HepG2 (cell line): ENCODE results near the gene PEX10. TPM values are rescaled to one million over a fixed set of nuclear protein-coding genes. Genes with fewer than 3 reads are reported as not detected.

ENCODE experiments used
- ATAC-seq: fragments of 200-7000 bp; cut with Tn5 transposase; 3 replicates; pipeline ENCODE4 v1.9.1; 2020; ENCODE audit warnings: mild to moderate bottlenecking, moderate library complexity
- BruUV-seq: library from RNA; stranded (reverse); fragments of 400-500 nt; replicated peaks from 2 replicates; lab custom pipeline; 2021; lab: Mats Ljungman, UMichigan
- CTCF ChIA-PET: fragments of 300-600 bp; formaldehyde crosslinking; extraction: SDS; loops from one replicate; lab custom pipeline; 2021; ENCODE audit warnings: low total read pairs, inconsistent platforms, low intra/inter-chr PET ratio; lab: Yijun Ruan, JAX
- POLR2A ChIA-PET: fragments of 350-600 bp; sonication (Branson Sonifier 250); formaldehyde crosslinking; loops from one replicate; lab custom pipeline; 2020; ENCODE audit warnings: antibody characterized with exemption, inconsistent platforms; lab: Yijun Ruan, JAX
- DNase-seq: peaks from one replicate; pipeline ENCODE4 v3.0.0-alpha.2; 2015; ENCODE audit warnings: low spot score
- FAIRE-seq: peaks from 3 replicates; lab custom pipeline; 2011; peaks lifted over from hg19 to GRCh38; lab: Jason Lieb, UNC
- H2AFZ ChIP-seq: one replicate; pipeline ENCODE4 v1.6.1; 2011; ENCODE audit warnings: low read length, inconsistent platforms
- H3K27ac ChIP-seq: fragments of 300-600 bp; 3 replicates; pipeline ENCODE4 v1.8.0; 2011; ENCODE audit warnings: mixed run types, mild to moderate bottlenecking, mixed read lengths, low read length, inconsistent platforms; ENCODE audit not compliant: insufficient read depth; ENCODE audit errors: extremely low read length
- H3K27me3 ChIP-seq, 2 experiments: fragments of 200-600 bp in 1 of 2; 2 replicates in 1 of 2; 3 replicates in 1 of 2; pipeline versions ENCODE4 v1.6.0 to v1.8.0; 2011; ENCODE audit warnings: low read length in 2 of 2, mild to moderate bottlenecking in 2 of 2, moderate library complexity in 2 of 2, inconsistent platforms in 1 of 2; ENCODE audit not compliant: insufficient read depth in 2 of 2, control insufficient read depth in 1 of 2
- H3K36me3 ChIP-seq, 2 experiments: fragments of 200-600 bp in 1 of 2; replicated peaks in 1 of 2; 2 replicates in 1 of 2; 3 replicates in 1 of 2; pipeline versions ENCODE4 v1.5.1 to v1.8.0; 2011; ENCODE audit warnings: low read length in 2 of 2, inconsistent platforms in 1 of 2; ENCODE audit not compliant: insufficient read depth in 2 of 2, control insufficient read depth in 1 of 2
- H3K4me1 ChIP-seq: 2 replicates; pipeline ENCODE4 v1.5.1; 2012; ENCODE audit warnings: low read length, inconsistent platforms; ENCODE audit not compliant: insufficient read depth
- H3K4me2 ChIP-seq: 2 replicates; pipeline ENCODE4 v1.6.0; 2011; ENCODE audit warnings: low read depth, low read length, inconsistent platforms
- H3K4me3 ChIP-seq, 3 experiments: fragments of 200-600 bp in 1 of 3; sonication (generic), shearing (Covaris generic) in 1 of 3; replicated peaks in 1 of 3; 2 replicates each; pipeline ENCODE4 v1.5.1; 2011 to 2016; ENCODE audit warnings: low read length in 3 of 3, inconsistent platforms in 2 of 3, low read depth in 2 of 3, mild to moderate bottlenecking in 2 of 3, control low read depth in 1 of 3, mixed read lengths in 1 of 3; ENCODE audit not compliant: insufficient read depth in 1 of 3
- H3K79me2 ChIP-seq: one replicate; pipeline ENCODE4 v1.6.1; 2011; ENCODE audit warnings: low read length, inconsistent platforms; ENCODE audit not compliant: insufficient read depth
- H3K9ac ChIP-seq: 2 replicates; pipeline ENCODE4 v1.6.0; 2011; ENCODE audit warnings: mild to moderate bottlenecking, low read depth, low read length, inconsistent platforms; ENCODE audit not compliant: insufficient read depth
- H3K9me3 ChIP-seq: 2 replicates; pipeline ENCODE4 v1.5.1; 2012; ENCODE audit warnings: mild to moderate bottlenecking, low read length
- H4K20me1 ChIP-seq: 2 replicates; pipeline ENCODE4 v1.6.0; 2011; ENCODE audit warnings: inconsistent platforms, mild to moderate bottlenecking, low read length, moderate library complexity; ENCODE audit not compliant: insufficient read depth
- HDAC2 ChIP-seq: sonication (generic); formaldehyde crosslinking; IDR thresholded peaks from 2 replicates; pipeline ENCODE4 v1.4.0; 2020; ENCODE audit warnings: missing genetic modification reagents
- HOXA9 ChIP-seq: sonication (generic); formaldehyde crosslinking; IDR thresholded peaks from 2 replicates; pipeline ENCODE4 v1.8.1; 2022; ENCODE audit warnings: missing genetic modification reagents, mild to moderate bottlenecking, moderate library complexity, borderline replicate concordance
- JARID2 ChIP-seq: sonication (generic); formaldehyde crosslinking; IDR thresholded peaks from 2 replicates; pipeline ENCODE4 v1.8.1; 2023; ENCODE audit warnings: missing genetic modification reagents, inconsistent platforms; ENCODE audit not compliant: insufficient replicate concordance
- POLR2G ChIP-seq: fragments of 200-400 bp; formaldehyde crosslinking; IDR thresholded peaks from 2 replicates; pipeline ENCODE4 v1.6.1; 2018; ENCODE audit warnings: mild to moderate bottlenecking, low read depth, low read length, moderate library complexity
- SUZ12 ChIP-seq: fragments of 150-350 bp; IDR thresholded peaks from 2 replicates; pipeline ENCODE4 v1.6.1; 2014; ENCODE audit warnings: low read depth, low read length
- ZBTB42 ChIP-seq: sonication (generic); formaldehyde crosslinking; IDR thresholded peaks from 2 replicates; pipeline ENCODE4 v1.5.0; 2020; ENCODE audit warnings: mild to moderate bottlenecking, missing genetic modification reagents
- ZNF331 ChIP-seq: sonication (generic); formaldehyde crosslinking; IDR thresholded peaks from 2 replicates; pipeline ENCODE4 v1.4.0; 2020; ENCODE audit warnings: missing genetic modification reagents
- ZNF713 ChIP-seq: sonication (generic); formaldehyde crosslinking; IDR thresholded peaks from 2 replicates; pipeline ENCODE4 v1.4.0; 2020; ENCODE audit warnings: mild to moderate bottlenecking, missing genetic modification reagents
- WGBS: methylation state at CpG from one replicate; pipeline ENCODE4 v1.1.6; 2017; ENCODE audit warnings: low lambda C conversion rate; 5-methylcytosine and 5-hydroxymethylcytosine counted together
- in situ Hi-C: cut with HindIII; loops from 2 replicates; pipeline ENCODE4 v1.10.0; 2017; ENCODE audit warnings: low pct_unique_long_range_greater_than_20kb; ENCODE audit not compliant: extremely low pct_ligation_motif_present
- intact Hi-C: fragments of 100-400 bp; cut with micrococcal nuclease; formaldehyde crosslinking; loops from one replicate; pipeline ENCODE4 v1.10.0; 2022; ENCODE audit not compliant: unreplicated experiment
- polyA plus RNA-seq, 8 experiments: library from polyadenylated mRNA; depleted of rRNA in 3 of 8; stranded (reverse) in 7 of 8; unstranded in 1 of 8; fragments of >200 nt; fragmentation: Illumina TruSeq in 4 of 8; extraction: Trizol in 4 of 8; gene quantifications; 2 replicates each; pipeline versions ENCODE4 v1.2.1 to v1.2.3, GENCODE V29; 2011 to 2016; ENCODE audit warnings: low read depth in 4 of 8, missing spikeins in 1 of 8, mixed read lengths in 1 of 8; ENCODE audit not compliant: insufficient read depth in 1 of 8
- total RNA-seq, 5 experiments: library from RNA; depleted of rRNA; stranded (reverse); fragments of >200 nt; fragmentation: Illumina TruSeq; extraction: Trizol; gene quantifications; 2 replicates each; pipeline ENCODE4 v1.2.3, GENCODE V29; 2016; ENCODE audit warnings: low read depth in 1 of 5
- TF ChIP-seq, protein P1 (sequence below): sonication (generic); formaldehyde crosslinking; IDR thresholded peaks from 2 replicates; pipeline ENCODE4 v1.4.0; 2020; ENCODE audit warnings: missing genetic modification reagents, borderline replicate concordance

The PEX10 gene
- total and polyA plus RNA-seq, 2 of the 13 experiments (the other 11 are each of a cell fraction or from before 2014, with no cell fraction given), result 16.1 to 39.6 TPM

DNA sequence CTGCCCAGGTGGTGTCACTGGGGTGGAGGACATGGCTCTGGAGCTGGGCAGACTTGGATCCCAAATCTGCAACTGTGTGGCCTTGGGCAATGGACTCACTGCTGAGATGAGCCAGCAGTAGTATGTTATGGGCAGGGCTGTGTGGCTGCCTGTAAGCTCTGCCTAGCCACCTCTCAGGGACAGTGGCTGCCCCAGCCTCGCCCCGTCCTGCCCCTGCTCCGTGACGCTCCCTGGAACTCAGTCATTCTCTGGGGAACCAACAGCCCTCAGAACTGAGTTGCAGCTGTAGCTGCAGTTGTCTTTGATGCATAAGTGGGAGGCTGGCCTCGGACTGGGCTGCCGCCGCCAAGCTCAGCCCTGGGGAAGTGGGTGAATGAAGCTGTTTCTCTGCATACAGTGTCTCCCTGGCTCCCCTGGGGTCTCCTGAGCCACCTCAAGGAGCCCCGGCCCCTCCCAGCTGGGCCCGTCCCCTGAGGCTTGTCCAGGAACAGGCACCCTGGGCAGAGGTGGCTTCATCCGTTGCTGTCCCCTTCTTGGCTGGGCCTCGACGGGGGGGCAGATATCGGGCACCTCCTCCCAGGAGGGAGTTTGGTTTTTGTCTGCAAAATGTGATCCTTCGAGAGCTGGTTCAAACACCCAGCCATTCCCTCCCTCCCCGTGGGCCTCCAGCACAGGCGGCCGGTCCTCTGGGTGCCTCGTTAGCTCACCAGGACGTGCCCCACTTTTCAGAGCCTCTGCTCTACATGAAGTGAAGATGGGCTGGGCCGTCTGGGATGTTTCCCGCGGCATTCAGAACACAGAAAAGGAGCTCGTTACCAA lies 37.5 kb upstream of the PEX10 start:
- Histone ChIP-seq H2AFZ (no peak overlapping the region), H3K27ac (no peak overlapping the region), H3K27me3 (peaks cover 26 to 77% of the 10 kb centered on the region in 2 experiments; a peak in 4 of 5 replicates), H3K79me2 (no peaks in the 10 kb centered on the region), H3K9me3 (no peaks in the 10 kb centered on the region), H3K4me2 (no peak overlapping the region), H3K36me3 (no peaks in the 10 kb centered on the region), H4K20me1 (no peaks in the 10 kb centered on the region), H3K4me3 (no peak overlapping the region), H3K4me1 (no peaks in the 10 kb centered on the region; the same call in 1 of the 2 replicates), H3K9ac (no peak overlapping the region)
- ChIA-PET CTCF (no interaction called here), POLR2A (no interaction called here)
- FAIRE-seq (no peak), ATAC-seq (peak; percentile 26), DNase-seq (peak; percentile 14)
- BruUV-seq, result no TSS peak
- intact Hi-C loops (no loop called here), in situ Hi-C loops (no loop called here)
- no peak for TF ChIP-seq HDAC2 (CRISPR knock-in tag)
- TF ChIP-seq POLR2G, result no peak
- TF ChIP-seq HOXA9 (CRISPR knock-in tag), result no peak
- TF ChIP-seq ZNF713 (CRISPR knock-in tag), result no peak
- TF ChIP-seq, protein P1, sequence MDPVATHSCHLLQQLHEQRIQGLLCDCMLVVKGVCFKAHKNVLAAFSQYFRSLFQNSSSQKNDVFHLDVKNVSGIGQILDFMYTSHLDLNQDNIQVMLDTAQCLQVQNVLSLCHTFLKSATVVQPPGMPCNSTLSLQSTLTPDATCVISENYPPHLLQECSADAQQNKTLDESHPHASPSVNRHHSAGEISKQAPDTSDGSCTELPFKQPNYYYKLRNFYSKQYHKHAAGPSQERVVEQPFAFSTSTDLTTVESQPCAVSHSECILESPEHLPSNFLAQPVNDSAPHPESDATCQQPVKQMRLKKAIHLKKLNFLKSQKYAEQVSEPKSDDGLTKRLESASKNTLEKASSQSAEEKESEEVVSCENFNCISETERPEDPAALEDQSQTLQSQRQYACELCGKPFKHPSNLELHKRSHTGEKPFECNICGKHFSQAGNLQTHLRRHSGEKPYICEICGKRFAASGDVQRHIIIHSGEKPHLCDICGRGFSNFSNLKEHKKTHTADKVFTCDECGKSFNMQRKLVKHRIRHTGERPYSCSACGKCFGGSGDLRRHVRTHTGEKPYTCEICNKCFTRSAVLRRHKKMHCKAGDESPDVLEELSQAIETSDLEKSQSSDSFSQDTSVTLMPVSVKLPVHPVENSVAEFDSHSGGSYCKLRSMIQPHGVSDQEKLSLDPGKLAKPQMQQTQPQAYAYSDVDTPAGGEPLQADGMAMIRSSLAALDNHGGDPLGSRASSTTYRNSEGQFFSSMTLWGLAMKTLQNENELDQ, result no peak
- no peak for TF ChIP-seq ZBTB42 (CRISPR knock-in tag)
- no peak for TF ChIP-seq JARID2 (CRISPR knock-in tag)
- no peak for TF ChIP-seq ZNF331 (CRISPR knock-in tag)
- no peak for TF ChIP-seq SUZ12
- 0% methylated on average over 11 of the region's 23 CpGs for whole genome bisulfite sequencing
